Panc1 (cell line): ENCODE results near the gene SUPT6H. TPM values are rescaled to one million over a fixed set of nuclear protein-coding genes. Genes with fewer than 3 reads are reported as not detected.

Experiments
- ATAC-seq: fragments of 200-7000 bp; cut with Tn5 transposase; 2 replicates; pipeline ENCODE4 v1.9.1; 2020; ENCODE audit warnings: mild to moderate bottlenecking, moderate library complexity
- BruUV-seq: library from RNA; stranded (reverse); fragments of 400-500 nt; replicated peaks from 2 replicates; lab custom pipeline; 2021; lab: Mats Ljungman, UMichigan
- CTCF ChIA-PET: fragments of 300-600 bp; sonication (Branson Sonifier 250); formaldehyde crosslinking; loops from one replicate; lab custom pipeline; 2022; ENCODE audit warnings: antibody characterized with exemption; lab: Charles Lee
- POLR2A ChIA-PET: fragments of 300-600 bp; sonication (Branson Sonifier 250); formaldehyde crosslinking; loops from one replicate; lab custom pipeline; 2022; ENCODE audit warnings: antibody characterized with exemption; lab: Charles Lee
- DNase-seq: peaks from one replicate; pipeline ENCODE4 v3.0.0-alpha.2; 2010; ENCODE audit warnings: low read depth, low spot score
- H3K27ac ChIP-seq: 2 replicates; pipeline ENCODE4 v1.5.1; 2011; ENCODE audit warnings: mild to moderate bottlenecking, low read length, inconsistent platforms
- H3K27me3 ChIP-seq: fragments of 200-500 bp; sonication (Bioruptor generic); 2 replicates; pipeline ENCODE4 v1.6.0; 2014; ENCODE audit warnings: low read length, inconsistent platforms; ENCODE audit not compliant: control insufficient read depth, insufficient read depth
- H3K36me3 ChIP-seq: fragments of 200-500 bp; sonication (Bioruptor generic); 2 replicates; pipeline ENCODE4 v1.5.1; 2014; ENCODE audit warnings: inconsistent platforms, mild to moderate bottlenecking, low read length, moderate library complexity; ENCODE audit not compliant: control insufficient read depth, insufficient read depth
- H3K4me1 ChIP-seq: 2 replicates; pipeline ENCODE4 v1.5.1; 2011; ENCODE audit warnings: inconsistent platforms, mild to moderate bottlenecking, low read length, moderate library complexity; ENCODE audit not compliant: control insufficient read depth, insufficient read depth
- H3K4me3 ChIP-seq, 2 experiments: 2 replicates each; pipeline ENCODE4 v1.5.1; 2011 to 2012; ENCODE audit warnings: low read depth in 2 of 2, low read length in 2 of 2, mild to moderate bottlenecking in 2 of 2, inconsistent platforms in 1 of 2, moderate library complexity in 1 of 2
- H3K9me3 ChIP-seq: fragments of 200-500 bp; sonication (Bioruptor generic); 2 replicates; pipeline ENCODE4 v1.5.1; 2014; ENCODE audit warnings: low read depth, mild to moderate bottlenecking, inconsistent platforms, low read length, moderate library complexity; ENCODE audit not compliant: control insufficient read depth, insufficient read depth
- CTCF ChIP-seq: fragments of 450-650 bp; IDR thresholded peaks from 2 replicates; pipeline ENCODE4 v1.5.1; 2017; ENCODE audit warnings: mild to moderate bottlenecking
- POLR2AphosphoS5 ChIP-seq: IDR thresholded peaks from 2 replicates; pipeline ENCODE4 v1.6.1; 2012; ENCODE audit warnings: mild to moderate bottlenecking, low read depth, low read length, moderate library complexity
- SIN3A ChIP-seq: IDR thresholded peaks from 2 replicates; pipeline ENCODE4 v1.6.1; 2012; ENCODE audit warnings: low read depth, mild to moderate bottlenecking, low read length, moderate library complexity, borderline replicate concordance; ENCODE audit not compliant: insufficient read depth
- TCF7L2 ChIP-seq: IDR thresholded peaks from 2 replicates; pipeline ENCODE4 v1.6.1; 2011; ENCODE audit warnings: mild to moderate bottlenecking, low read depth, low read length, inconsistent platforms
- in situ Hi-C: cut with HindIII; loops from 2 replicates; pipeline ENCODE4 v1.10.0; 2016; ENCODE audit warnings: low sequenced_read_pairs, low pct_unique_long_range_greater_than_20kb
- intact Hi-C: fragments of 100-400 bp; cut with micrococcal nuclease; formaldehyde crosslinking; loops from one replicate; pipeline ENCODE4 v1.10.0; 2022; ENCODE audit not compliant: unreplicated experiment
- total RNA-seq: library from RNA; stranded (reverse); gene quantifications from one replicate; pipeline ENCODE4 v1.2.1, GENCODE V29; 2021; ENCODE audit not compliant: unreplicated experiment
- TF ChIP-seq, protein P1 (sequence below), 2 experiments: IDR thresholded peaks; 2 replicates each; pipeline ENCODE4 v1.6.1; 2011 to 2012; ENCODE audit warnings: low read depth in 2 of 2, control low read depth in 1 of 2, low read length in 1 of 2, mild to moderate bottlenecking in 1 of 2, moderate library complexity in 1 of 2; ENCODE audit not compliant: insufficient read depth in 1 of 2

SUPT6H gene
- total RNA-seq, 1 experiment from 2014 or later: 108 TPM

DNA sequence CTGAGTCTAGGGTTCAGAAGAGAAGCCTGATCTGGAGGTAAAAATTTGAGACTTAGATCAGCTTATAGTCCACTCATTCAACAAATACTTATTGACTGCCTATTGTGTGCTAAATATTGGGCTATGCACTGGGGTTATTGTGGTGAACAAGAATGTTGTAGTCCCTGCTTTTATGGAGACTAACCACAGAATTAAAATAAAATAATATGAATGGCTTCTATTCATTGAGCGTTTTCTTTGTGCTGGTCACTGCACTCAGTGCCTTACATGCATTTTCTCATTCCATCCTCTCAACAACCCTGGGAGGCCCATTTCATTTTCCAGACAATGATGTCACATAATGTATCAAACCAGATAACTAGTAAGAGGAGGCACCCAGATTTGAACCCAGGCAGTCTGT is 71.3 kb downstream of the SUPT6H start:
- Histone ChIP-seq H3K4me1 (peaks cover 9% of the 10 kb centered on the region; the same call in 1 of the 2 replicates), H3K36me3 (no peaks in the 10 kb centered on the region), H3K4me3 (no peak overlapping the region), H3K27ac (no peak overlapping the region), H3K9me3 (no peaks in the 10 kb centered on the region), H3K27me3 (no peaks in the 10 kb centered on the region)
- in situ Hi-C loops (no loop called here), intact Hi-C loops (no loop called here)
- BruUV-seq: no TSS peak
- DNase-seq: no peak
- ATAC-seq: no peak
- TF ChIP-seq, protein P1, sequence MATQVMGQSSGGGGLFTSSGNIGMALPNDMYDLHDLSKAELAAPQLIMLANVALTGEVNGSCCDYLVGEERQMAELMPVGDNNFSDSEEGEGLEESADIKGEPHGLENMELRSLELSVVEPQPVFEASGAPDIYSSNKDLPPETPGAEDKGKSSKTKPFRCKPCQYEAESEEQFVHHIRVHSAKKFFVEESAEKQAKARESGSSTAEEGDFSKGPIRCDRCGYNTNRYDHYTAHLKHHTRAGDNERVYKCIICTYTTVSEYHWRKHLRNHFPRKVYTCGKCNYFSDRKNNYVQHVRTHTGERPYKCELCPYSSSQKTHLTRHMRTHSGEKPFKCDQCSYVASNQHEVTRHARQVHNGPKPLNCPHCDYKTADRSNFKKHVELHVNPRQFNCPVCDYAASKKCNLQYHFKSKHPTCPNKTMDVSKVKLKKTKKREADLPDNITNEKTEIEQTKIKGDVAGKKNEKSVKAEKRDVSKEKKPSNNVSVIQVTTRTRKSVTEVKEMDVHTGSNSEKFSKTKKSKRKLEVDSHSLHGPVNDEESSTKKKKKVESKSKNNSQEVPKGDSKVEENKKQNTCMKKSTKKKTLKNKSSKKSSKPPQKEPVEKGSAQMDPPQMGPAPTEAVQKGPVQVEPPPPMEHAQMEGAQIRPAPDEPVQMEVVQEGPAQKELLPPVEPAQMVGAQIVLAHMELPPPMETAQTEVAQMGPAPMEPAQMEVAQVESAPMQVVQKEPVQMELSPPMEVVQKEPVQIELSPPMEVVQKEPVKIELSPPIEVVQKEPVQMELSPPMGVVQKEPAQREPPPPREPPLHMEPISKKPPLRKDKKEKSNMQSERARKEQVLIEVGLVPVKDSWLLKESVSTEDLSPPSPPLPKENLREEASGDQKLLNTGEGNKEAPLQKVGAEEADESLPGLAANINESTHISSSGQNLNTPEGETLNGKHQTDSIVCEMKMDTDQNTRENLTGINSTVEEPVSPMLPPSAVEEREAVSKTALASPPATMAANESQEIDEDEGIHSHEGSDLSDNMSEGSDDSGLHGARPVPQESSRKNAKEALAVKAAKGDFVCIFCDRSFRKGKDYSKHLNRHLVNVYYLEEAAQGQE (IDR thresholded peaks at IDR 0.05; ENCODE audit: insufficient read depth in 1 of 2, low read depth in 2 of 2, low read length in 1 of 2): no peak
- TF ChIP-seq SIN3A (no peak), TCF7L2 (no peak), CTCF (no peak)
- POLR2A ChIA-PET: no interaction called here
- CTCF ChIA-PET: no interaction called here

DNA sequence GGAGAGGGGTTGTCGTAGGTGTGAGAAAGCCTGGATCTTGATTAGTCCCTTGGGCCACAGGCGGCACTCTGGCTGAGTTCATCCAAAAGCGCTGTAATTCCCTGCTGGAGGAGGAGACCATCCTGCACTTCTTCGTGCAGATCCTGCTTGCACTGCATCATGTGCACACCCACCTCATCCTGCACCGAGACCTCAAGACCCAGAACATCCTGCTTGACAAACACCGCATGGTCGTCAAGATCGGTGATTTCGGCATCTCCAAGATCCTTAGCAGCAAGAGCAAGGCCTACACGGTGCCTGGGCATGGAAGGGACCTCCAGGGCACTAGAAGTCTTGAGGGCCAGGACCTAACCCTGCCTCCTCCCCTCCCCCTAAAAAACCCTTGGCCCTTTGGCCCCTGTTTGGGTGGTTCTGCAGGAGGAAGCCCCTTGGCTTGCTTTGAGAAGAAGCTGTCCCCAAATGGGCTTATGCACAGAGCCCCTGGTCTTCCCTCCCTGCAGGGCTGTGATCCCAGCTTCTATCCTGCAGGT is 72.8 kb downstream of the SUPT6H start:
- no peak for DNase-seq
- CTCF ChIA-PET: interaction anchor here (0.8 kb wide), 1 partner anchor 8 kb away, joined by 3 read pairs; no protein-coding TSS in a partner anchor

More for the DNA sequence above, 72.8 kb downstream of the SUPT6H start:
- H3K4me3 ChIP-seq: no peak overlapping the region
- H3K36me3 ChIP-seq: no peaks in the 10 kb centered on the region
- ATAC-seq: peak; percentile 25
- H3K4me1 ChIP-seq: 0 out of 2 replicates have a peak, but pooled peaks cover under 1% of the 10 kb centered on the region
- H3K9me3 ChIP-seq: no peaks in the 10 kb centered on the region
- no peaks in the 10 kb centered on the region for H3K27me3 ChIP-seq
- intact Hi-C loops (no loop called here), in situ Hi-C loops (no loop called here)
- TF ChIP-seq CTCF (no peak), SIN3A (no peak), POLR2AphosphoS5 (no peak), TCF7L2 (no peak)
- TF ChIP-seq, protein P1 (IDR thresholded peaks at IDR 0.05; ENCODE audit: insufficient read depth in 1 of 2, low read depth in 2 of 2, low read length in 1 of 2): no peak
- POLR2A ChIA-PET: no interaction called here
- no TSS peak for BruUV-seq
- H3K27ac ChIP-seq: no peak overlapping the region
